ENCODE measurements around the gene SORCS1.

SORCS1 gene

GRCh38 chr10:106577756-106578155 is 586.8 kb downstream of the SORCS1 start:
- DNase-seq (ENCODE audit: low spot score): no peak

DNA sequence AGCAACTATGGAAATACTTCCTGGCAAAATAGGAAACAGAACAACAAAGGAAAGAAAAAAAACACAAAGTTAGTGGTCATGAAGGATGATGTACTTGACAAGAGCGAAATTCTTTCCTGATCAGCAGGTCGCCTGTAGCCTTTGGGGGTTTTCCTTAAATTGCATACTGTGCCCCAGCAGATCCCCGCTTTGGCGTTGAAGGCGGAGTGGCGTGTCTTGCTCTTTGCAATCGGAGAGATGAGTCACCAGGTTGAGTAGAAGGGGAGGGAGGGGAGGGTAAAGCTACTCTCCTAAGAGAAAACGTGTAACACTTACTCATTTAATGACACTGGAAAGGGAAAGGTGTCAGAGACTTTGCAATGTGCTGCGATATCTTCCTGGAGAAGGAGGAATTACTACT is 587.2 kb downstream of the SORCS1 start:
- no peak for DNase-seq (ENCODE audit: low spot score)

DNA sequence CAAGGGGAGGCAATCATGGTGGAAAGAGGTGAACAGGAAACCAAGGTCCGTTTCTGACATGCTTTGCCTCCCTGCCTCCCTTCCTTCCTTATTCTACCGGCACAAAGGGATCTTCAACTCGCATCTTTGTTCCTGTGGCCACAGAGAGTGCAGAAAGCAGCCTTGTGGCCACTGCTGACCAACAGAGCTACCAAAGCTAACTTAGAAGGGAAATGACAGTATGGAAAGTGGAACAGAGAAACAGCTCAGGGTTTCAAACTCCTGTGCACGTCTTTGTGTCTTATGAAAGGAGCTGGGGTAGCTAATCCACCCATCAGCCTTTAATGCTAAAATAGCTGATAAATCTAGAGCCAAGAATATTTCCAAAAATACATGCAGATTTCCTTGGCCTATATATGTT is 588.0 kb downstream of the SORCS1 start:
- no peak for DNase-seq (ENCODE audit: low spot score)

DNA sequence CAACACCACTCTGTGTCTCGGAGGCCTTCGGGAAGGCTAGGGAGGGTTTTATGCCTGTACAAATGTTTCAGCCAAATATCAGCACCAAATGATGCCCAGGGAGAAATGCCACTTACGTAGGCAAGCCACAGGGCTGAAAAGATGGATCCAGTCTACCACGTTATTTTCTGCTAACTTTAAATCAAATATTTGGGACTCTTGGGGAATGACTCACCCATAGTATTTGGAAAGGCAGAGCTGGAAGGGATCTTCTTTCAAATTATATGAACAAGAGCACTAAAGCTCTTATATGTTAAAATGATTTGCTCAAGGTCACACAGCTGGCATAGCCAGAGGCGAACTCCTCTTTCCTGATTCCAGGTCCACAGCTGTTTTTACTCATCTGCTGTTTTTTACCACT is 591.4 kb downstream of the SORCS1 start:
- DNase-seq (ENCODE audit: low spot score): no peak

- no peak for DNase-seq (ENCODE audit: low spot score)
These were observed 593.1 kb downstream of the SORCS1 start for GRCh38 chr10:106571192-106571946.

GRCh38 chr10:106570268-106570667 is 594.2 kb downstream of the SORCS1 start:
- no peak for DNase-seq (ENCODE audit: low spot score)

DNA sequence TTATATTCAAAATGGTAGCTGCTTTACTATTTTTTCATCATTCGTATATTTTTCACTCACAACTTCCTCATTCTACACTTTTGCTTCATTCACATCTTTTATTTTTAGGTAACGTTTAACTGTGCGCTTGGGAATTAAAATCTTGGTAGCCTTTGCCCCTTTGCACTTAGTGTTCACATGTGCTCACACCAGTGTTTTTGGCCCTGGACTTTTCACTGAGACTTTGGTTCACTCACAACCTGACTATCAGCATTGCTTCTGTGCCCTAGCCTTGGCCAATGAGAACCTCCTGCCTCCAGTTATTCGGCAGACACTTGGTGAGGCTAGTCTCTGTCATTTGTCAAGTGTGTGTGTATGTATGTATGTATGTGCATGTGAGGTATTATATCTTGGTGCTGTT is 596.9 kb downstream of the SORCS1 start:
- no peak for DNase-seq (ENCODE audit: low spot score)

DNA sequence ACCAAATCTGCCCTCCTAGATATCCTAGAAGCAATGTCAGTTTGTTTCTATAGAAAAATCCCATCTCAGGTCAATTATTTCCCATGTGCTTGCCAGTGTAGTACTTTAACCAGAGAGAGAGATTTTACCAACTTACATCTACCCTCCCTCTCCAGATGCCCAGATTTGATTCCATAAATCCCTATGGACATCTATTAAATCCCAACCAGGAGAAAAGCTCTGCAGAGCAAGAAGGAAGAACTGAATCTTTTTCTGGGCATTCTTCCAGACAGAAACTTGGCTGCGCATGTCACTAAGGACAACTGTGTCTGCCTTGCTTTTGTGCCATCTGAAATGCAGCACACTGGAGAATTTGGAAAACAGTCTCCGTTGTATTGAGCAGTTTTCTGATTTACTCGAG is 597.6 kb downstream of the SORCS1 start:
- no peak for DNase-seq (ENCODE audit: low spot score)

- no peak for DNase-seq (ENCODE audit: low spot score)
These were observed 599.0 kb downstream of the SORCS1 start for GRCh38 chr10:106565546-106565945.

DNA sequence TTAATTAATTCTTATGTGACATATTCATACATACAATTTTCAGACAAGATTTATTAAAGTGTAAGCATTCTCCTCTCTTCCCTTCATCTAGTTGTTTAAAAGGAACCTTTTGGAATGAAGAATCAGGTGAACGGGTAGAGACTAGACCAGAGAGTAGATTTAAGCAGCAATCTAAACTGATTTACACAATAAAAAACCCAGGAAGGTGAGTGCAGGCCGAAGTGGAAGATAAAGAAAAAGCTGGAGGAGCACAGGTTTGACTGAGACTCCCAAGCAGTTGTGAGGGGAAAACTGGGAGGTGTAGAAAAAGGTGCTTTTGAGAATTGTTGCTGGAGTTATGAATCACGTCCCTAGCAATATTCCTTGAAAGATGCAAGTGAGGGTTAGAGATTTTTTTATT is 601.1 kb downstream of the SORCS1 start:
- no peak for DNase-seq (ENCODE audit: low spot score)

DNA sequence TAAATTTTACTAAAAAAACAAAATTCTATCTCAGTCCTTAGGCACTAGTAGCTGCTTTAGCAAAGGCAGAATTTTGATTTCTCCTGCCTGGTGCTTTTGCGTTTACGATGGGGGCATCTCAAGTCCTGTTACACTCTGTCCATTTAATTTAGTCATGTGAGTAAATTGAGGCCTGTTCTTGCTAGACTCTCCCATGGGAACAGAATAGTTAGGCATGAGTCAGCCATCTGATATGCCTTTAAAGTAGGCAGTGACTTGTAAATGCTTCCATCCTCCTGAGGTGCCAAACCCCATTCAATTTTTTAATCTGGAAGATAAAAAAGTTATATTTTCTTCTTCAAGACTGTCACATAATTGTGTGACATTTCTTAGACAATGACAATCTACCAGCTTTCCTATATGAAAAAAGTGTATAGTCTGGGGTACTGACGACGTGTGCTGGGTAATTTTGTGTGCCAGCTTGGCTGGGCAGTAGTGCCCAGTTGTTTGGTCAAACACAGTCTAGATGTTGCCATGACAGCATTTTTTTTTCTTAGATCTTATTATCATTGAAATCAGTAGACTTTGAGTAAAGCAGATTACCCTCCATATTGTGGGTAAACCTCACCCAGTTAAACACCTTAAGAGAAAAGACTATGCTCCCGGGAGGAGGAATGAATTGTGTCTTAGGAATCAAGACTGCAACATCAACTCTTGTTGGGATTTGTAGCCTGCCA is 603.4 kb downstream of the SORCS1 start:
- DNase-seq (ENCODE audit: low spot score): no peak

DNA sequence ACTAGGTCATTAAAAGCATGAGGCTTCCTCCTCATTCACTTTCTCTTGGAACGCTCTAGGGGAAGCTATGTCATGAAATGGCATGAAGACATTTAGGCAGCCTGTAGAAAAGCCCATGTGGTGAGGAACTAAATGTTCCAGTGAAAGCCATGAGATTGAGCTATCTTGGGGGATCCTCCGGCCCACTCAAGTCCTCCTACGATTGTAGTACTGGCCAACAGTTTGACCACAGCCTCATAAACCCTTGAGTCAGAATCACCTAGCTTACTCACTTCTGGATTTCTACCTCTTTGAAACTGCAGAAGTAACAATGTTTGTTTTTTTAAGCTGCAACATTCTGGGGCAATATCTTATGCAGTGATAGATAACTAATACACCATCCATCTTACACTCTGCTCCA is 605.1 kb downstream of the SORCS1 start:
- DNase-seq (ENCODE audit: low spot score): no peak

- DNase-seq (ENCODE audit: low spot score): no peak
These were observed 606.4 kb downstream of the SORCS1 start for GRCh38 chr10:106557951-106558733.

DNA sequence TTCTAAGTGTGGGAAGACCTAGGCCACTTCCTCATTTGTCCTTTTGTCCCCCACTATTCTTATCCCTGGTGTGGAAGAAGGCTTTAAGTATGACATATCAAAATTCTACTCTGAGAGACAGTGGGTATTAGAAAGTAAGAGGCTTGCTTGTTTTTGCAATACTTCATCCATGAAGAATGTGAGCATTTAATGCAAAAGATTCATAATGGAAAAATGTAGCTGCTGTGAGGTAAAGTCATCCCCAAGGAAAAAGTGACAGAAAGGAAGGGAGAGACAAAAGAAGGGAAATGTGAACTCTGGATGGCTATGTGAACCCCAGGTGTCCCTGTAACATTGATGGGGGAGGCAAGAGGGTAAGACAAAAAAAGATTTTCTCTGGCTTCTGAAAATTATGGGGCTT is 607.5 kb downstream of the SORCS1 start:
- no peak for DNase-seq (ENCODE audit: low spot score)

DNA sequence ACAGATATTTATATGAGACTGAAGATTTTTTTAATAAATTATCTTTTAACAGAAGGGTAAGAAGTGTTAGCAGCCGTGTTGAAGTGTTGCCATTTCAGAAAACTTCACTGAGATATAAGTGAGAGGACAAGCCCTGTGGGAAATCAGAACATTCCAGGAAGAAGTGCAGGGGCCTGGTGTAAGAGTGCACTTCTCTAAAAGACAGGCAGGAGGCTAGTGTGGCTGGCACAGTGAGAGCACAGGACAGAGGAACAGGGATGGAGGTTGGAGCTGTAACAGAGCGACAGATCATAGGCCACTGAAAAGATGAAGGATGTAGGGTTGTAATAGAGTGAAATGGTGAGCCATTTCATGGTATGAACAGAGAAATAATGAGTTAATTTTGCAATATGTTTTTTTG is 608.9 kb downstream of the SORCS1 start:
- no peak for DNase-seq (ENCODE audit: low spot score)

- no peak for DNase-seq (ENCODE audit: low spot score)
These were observed 612.9 kb downstream of the SORCS1 start for GRCh38 chr10:106551501-106552062.

- no peak for DNase-seq (ENCODE audit: low spot score)
These were observed 615.7 kb downstream of the SORCS1 start for GRCh38 chr10:106548832-106549231.

- DNase-seq (ENCODE audit: low spot score): no peak
These were observed 617.4 kb downstream of the SORCS1 start for GRCh38 chr10:106547047-106547635.

GRCh38 chr10:106542461-106542860 is 622.0 kb downstream of the SORCS1 start:
- no peak for DNase-seq (ENCODE audit: low spot score)

- DNase-seq (ENCODE audit: low spot score): no peak
These were observed 623.9 kb downstream of the SORCS1 start for GRCh38 chr10:106540645-106541044.

- DNase-seq (ENCODE audit: low spot score): no peak
These were observed 626.6 kb downstream of the SORCS1 start for GRCh38 chr10:106537866-106538265.

- DNase-seq (ENCODE audit: low spot score): no peak
These were observed 629.1 kb downstream of the SORCS1 start for GRCh38 chr10:106535304-106535953.

Measured in HuH-7.5 (cell line).